Panc1 (cell line): ENCODE data around the gene SMTN.

ENCODE experiments used
- POLR2AphosphoS5 ChIP-seq: IDR thresholded peaks from 2 replicates; pipeline ENCODE4 v1.6.1; 2012; ENCODE audit warnings: mild to moderate bottlenecking, low read depth, low read length, moderate library complexity
- SIN3A ChIP-seq: IDR thresholded peaks from 2 replicates; pipeline ENCODE4 v1.6.1; 2012; ENCODE audit warnings: low read depth, mild to moderate bottlenecking, low read length, moderate library complexity, borderline replicate concordance; ENCODE audit not compliant: insufficient read depth
- TCF7L2 ChIP-seq: IDR thresholded peaks from 2 replicates; pipeline ENCODE4 v1.6.1; 2011; ENCODE audit warnings: mild to moderate bottlenecking, low read depth, low read length, inconsistent platforms
- TF ChIP-seq, protein P1 (sequence below): fragments of 450-650 bp; IDR thresholded peaks from 2 replicates; pipeline ENCODE4 v1.5.1; 2017; ENCODE audit warnings: mild to moderate bottlenecking
- TF ChIP-seq, protein P2 (sequence below), 2 experiments: IDR thresholded peaks; 2 replicates each; pipeline ENCODE4 v1.6.1; 2011 to 2012; ENCODE audit warnings: low read depth in 2 of 2, control low read depth in 1 of 2, low read length in 1 of 2, mild to moderate bottlenecking in 1 of 2, moderate library complexity in 1 of 2; ENCODE audit not compliant: insufficient read depth in 1 of 2

DNA sequence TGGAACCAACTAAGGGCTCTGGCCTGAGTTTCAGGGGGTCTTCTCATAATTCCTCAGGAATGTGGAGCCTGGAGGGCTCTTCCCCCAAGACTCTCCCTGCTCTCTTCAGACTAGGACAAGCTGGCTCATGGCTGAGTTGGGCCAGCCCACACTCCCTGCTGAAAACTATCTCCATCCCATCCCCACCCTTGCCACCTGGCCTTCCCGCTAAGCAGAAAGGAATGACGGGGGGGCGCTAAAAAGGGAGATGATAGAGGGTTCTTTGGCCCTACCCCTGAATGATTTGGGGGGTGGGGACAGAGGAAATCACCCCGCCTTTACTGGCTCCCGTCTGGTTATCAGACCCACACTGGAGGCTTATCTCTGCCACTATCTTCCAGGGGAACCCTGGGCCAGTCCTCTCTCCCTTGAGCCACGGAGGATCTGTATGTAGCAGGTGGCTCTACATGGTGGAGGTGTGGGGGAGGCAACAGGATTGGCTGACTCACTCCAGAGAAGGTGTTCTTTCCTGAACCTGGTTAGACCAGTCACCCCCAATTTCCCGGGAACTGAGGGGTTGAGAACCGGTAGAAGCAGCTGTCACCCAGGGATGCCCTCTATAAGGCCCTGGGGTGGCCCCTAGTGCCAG lies 5.7 kb downstream of the SMTN start:
- TF ChIP-seq, protein P1, sequence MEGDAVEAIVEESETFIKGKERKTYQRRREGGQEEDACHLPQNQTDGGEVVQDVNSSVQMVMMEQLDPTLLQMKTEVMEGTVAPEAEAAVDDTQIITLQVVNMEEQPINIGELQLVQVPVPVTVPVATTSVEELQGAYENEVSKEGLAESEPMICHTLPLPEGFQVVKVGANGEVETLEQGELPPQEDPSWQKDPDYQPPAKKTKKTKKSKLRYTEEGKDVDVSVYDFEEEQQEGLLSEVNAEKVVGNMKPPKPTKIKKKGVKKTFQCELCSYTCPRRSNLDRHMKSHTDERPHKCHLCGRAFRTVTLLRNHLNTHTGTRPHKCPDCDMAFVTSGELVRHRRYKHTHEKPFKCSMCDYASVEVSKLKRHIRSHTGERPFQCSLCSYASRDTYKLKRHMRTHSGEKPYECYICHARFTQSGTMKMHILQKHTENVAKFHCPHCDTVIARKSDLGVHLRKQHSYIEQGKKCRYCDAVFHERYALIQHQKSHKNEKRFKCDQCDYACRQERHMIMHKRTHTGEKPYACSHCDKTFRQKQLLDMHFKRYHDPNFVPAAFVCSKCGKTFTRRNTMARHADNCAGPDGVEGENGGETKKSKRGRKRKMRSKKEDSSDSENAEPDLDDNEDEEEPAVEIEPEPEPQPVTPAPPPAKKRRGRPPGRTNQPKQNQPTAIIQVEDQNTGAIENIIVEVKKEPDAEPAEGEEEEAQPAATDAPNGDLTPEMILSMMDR: no peak
- TF ChIP-seq POLR2AphosphoS5: no peak
- TF ChIP-seq SIN3A: no peak
- TF ChIP-seq, protein P2, sequence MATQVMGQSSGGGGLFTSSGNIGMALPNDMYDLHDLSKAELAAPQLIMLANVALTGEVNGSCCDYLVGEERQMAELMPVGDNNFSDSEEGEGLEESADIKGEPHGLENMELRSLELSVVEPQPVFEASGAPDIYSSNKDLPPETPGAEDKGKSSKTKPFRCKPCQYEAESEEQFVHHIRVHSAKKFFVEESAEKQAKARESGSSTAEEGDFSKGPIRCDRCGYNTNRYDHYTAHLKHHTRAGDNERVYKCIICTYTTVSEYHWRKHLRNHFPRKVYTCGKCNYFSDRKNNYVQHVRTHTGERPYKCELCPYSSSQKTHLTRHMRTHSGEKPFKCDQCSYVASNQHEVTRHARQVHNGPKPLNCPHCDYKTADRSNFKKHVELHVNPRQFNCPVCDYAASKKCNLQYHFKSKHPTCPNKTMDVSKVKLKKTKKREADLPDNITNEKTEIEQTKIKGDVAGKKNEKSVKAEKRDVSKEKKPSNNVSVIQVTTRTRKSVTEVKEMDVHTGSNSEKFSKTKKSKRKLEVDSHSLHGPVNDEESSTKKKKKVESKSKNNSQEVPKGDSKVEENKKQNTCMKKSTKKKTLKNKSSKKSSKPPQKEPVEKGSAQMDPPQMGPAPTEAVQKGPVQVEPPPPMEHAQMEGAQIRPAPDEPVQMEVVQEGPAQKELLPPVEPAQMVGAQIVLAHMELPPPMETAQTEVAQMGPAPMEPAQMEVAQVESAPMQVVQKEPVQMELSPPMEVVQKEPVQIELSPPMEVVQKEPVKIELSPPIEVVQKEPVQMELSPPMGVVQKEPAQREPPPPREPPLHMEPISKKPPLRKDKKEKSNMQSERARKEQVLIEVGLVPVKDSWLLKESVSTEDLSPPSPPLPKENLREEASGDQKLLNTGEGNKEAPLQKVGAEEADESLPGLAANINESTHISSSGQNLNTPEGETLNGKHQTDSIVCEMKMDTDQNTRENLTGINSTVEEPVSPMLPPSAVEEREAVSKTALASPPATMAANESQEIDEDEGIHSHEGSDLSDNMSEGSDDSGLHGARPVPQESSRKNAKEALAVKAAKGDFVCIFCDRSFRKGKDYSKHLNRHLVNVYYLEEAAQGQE (IDR thresholded peaks at IDR 0.05; ENCODE audit: insufficient read depth in 1 of 2, low read depth in 2 of 2, low read length in 1 of 2): no peak
- TF ChIP-seq TCF7L2: no peak
